T47D (cell line): ENCODE data around the gene KIAA0930.
"Not testable (repeated sequence)": the region's sequence is repeated elsewhere in the genome, so short reads cannot be mapped to it uniquely, and the experiment has no call there.

Experiments
- DNase-seq, 2 experiments: peaks; one replicate each; pipeline versions ENCODE4 v3.0.0 to v3.0.0-alpha.2; 2011 to 2012; ENCODE audit warnings: low read depth in 1 of 2, low spot score in 1 of 2
- JUND ChIP-seq: IDR thresholded peaks from 2 replicates; pipeline ENCODE4 v1.6.1; 2012; ENCODE audit warnings: low read depth
- in situ Hi-C: cut with HindIII; loops from 2 replicates; pipeline ENCODE4 v1.10.0; 2016; ENCODE audit warnings: low sequenced_read_pairs, low pct_unique_long_range_greater_than_20kb

Gene KIAA0930

DNA sequence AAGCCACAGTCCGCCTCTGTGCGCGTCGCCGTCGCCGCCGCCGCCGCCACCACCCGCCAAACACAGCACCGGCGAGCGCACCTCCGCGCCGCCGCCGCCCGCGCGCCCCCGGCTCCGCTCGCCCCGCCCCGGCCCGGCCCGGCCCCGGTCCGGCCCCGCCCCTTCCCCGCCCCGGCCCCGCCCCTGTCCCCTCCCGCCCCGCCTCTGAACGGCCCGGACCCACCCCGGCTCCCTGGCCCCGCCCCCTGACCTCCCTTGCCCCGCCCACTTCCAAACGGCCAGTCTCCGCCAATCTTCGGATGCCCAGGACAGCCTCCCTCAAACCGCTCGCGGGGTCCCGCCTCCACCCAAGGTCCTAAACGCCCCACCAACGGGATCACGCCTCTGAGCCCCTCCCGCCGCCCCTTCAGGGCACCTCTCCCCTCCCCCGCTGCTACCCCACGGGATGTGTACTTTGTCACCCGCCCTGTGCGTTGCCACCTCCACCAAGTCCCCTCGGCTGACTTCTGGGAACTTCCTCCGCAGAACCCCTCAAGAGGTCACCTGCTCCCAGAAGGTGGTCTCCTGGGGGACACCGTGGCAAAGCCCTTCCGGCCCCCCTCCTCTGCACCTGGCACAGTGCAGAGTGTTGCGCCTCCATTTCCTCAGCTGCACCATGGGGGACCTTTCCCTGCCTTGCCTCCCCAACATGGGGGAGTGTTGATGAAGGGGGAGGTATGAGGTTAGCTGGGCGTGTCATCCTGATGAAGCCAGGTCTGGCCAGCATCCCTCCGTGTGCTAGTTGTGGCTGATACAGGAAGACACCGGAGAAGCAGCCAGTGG is at the start of gene KIAA0930:
Gene KIAA0930, minus strand, starts transcription at position 85 of the 822 bp plus-strand sequence. CDS start 191 bp downstream, outside the sequence.
- in situ Hi-C loops: no loop called here
- peak; percentile 72 to 81 for DNase-seq
- TF ChIP-seq JUND: no peak

DNA sequence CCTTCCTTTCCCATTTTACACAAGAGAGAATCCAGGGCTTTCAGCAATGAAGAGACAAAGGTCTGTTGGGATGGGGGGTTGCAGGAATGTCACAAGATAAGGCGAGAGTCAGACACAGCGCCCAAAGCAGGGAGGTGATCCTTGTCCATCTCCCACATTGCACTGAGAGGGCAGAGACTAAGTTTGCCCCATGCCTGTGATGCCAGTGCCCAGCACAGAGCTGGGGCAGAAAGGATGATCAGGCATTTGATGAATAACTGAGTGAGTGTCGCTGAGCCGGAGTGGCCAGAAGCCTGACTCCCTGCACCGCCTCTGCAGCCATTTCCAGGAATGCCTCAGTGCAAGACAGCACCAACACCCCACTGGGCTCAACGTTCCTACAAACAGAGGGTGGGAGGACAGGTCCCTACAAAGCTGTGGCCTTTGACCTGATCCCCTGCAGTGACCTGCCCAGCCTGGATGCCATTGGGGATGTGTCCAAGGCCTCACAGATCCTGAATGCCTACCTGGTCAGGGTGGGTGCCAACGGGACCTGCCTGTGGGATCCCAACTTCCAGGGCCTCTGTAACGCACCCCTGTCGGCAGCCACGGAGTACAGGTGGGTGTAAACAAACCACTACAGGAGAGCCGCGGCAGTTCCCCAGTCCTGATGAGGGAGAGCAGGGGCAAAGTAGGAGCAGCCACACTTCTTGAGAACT is 46.3 kb upstream of the KIAA0930 start:
- no peak for TF ChIP-seq JUND
- in situ Hi-C loops: no loop called here
- no peak for DNase-seq

DNA sequence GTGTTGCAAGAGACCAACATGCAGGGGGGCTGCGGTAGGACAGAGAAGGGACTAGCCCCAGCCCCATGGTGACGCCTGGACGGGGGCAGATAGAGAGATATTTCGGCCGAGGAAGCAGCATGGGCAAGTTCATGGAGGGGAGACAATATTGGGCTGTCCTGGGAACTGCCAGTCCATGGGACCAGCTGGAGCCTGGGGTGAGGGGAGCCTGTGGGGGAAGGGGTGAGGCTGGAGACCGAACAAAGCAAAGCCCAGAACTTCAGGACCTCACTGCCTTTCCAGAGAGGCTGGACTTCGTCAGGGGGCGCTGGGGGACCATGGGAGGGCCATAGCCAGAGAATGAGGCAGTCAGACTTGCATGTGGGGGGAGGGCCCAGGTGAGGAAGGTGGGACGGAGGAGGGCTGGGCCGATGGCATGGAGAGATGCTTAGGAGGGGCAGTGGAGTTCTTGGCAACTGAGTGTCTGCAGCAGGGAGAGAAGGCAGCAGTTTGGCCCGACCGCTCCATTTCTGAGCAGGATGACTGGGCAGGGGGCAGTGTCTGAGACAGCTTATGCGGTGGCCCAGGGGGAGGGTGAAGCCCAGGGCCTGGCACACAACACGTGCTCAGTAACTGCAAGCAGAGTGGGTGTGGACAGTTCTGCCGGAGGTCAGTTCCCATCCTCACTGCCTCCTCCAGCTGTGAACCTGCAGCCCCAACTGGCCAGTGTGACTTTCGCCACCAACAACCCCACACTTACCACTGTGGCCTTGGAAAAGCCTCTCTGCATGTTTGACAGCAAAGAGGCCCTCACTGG is 44.8 kb upstream of the KIAA0930 start:
- in situ Hi-C loops: no loop called here
- DNase-seq: no peak
- no peak for TF ChIP-seq JUND

DNA sequence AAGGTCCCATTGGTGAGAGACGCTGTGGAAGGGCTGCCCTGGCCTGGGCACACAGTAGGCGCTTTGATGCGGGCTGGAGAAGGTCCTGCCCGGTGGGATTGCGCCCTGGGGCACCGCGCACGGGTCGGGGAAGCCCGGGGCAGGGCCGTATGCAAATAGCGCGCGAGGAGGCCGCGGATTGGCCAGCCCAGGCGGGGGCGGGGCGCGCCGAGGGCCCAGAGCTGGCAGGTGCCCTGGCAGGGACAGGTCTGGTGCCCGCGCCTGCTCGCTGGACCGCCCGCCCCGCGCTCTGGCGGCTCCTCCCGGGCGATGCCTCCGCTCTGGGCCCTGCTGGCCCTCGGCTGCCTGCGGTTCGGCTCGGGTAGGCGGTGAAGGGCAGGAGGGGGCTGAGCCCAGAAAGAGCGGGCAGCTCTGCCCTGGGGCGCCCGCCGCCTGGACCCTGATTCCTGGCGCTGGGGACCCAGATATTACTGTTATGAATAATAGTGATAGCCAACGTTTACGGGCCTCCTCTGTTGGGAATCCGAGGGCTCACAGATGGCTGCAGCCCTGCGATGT is 44.1 kb upstream of the KIAA0930 start, which contains the start of gene UPK3A:
Gene UPK3A, plus strand, starts transcription at position 245 of the 558 bp plus-strand sequence. Its CDS starts 65 bp downstream, at position 310.
- TF ChIP-seq JUND: no peak
- in situ Hi-C loops: no loop called here
- peak; percentile 38 to 77 for DNase-seq

DNA sequence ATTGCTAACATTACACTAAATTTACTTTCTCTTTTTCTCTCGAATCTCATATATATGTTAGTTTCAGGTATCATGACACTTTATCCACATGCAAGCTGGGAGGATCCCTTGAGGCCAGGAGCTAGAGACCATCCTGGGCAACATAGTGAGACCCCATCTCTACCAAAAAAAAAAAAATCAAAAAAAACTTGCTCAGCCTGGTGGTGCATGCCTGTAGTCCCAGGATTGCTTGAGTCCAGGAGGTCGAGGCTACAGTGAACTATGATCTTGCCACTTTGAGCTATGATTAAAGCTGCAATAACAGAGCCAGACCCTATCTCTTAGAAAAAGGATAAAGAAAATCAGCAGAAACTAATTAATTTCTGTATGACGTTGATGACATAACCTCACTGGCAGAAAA is 40.3 kb upstream of the KIAA0930 start:
- in situ Hi-C loops: no loop called here
- DNase-seq: no peak
- no peak for TF ChIP-seq JUND

DNA sequence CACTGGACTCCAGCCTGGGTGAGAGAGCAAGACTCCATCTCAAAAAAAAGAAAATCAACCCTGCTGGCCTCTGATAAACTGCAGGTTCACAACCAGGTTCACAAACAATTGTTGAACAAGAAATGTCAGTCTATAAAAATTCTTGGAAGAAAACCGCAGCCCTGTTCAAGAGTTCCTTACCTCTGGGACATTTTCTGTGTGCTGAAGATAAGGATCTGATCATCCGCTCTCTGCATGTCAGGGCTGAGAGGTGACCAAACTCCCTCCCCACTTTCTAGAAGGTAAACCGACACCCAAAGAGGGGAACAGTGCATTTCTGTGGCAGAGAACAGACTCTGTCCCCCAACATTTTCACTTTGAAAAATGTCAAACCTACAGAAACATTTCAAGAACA is 39.9 kb upstream of the KIAA0930 start:
- peak in 1 of 2 experiments; percentile 63 for DNase-seq
- in situ Hi-C loops: no loop called here
- no peak for TF ChIP-seq JUND

DNA sequence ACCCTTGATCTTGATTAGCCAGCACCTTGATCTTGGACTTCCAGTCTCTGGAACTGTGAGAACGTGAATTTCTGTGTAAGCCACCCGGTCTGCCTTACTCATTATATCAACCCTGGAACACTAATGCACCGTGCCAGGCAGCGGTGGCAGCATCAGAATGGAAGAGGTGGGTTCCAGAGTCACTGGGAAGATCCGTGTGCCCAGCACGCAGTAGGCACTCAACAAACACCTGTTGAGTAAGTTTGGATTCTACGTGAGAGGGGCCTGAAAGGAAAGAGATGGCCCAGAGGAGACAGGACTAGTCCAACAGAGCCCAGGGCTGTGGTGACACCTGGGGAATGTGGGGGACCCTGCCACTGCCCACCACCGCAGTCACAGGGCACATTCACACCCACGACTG is 37.4 kb upstream of the KIAA0930 start:
- no peak for DNase-seq
- in situ Hi-C loops: no loop called here
- TF ChIP-seq JUND: no peak

DNA sequence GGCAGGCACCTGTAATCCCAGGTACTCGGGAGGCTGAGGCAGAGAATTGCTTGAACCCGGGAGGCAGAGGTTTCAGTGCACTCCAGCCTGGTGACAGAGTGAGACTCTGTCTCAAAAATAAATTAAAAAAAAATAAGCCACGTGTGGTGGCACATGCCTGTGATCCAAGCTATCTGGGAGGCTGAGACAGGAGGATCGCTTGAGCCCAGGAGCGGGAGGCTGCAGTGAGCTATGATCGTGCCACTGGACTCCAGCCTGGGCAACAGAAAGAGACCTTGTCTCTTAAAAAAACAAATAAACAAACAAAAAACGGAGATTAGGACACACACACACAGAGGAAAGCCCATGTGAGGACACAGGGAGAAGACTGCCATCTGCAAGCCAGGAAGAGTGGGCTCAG is 37.0 kb upstream of the KIAA0930 start:
- in situ Hi-C loops, DNase-seq: not testable (repeated sequence)

DNA sequence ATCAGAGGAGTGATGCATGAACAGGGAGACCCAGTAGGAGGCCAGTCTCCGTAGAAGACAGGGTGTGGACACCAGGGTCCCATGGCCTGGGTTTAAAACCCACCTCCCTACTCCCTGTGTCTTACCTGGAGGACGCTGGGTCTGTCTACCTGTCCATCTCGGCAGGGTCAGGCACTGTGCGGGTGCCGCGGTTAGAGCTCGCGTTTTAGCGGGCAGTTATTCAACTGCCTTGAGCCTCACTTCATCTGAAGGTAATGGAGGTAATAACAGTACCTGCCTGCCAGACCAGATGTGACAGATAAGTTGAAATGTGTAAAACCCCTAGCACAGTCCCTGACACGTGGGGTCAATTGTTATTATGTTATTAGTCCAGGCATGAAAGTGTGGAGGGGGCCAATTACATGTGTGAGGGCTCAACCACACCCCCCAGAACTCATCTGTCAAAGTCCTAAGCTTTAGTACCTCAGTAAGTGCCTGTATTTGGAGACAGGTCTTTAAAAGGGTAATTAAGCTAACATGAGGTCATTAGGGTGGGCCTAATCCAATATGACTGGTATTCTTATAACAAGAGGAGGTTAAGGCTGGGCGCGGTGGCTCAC is 35.9 kb upstream of the KIAA0930 start:
- TF ChIP-seq JUND: no peak
- in situ Hi-C loops: no loop called here
- no peak for DNase-seq

DNA sequence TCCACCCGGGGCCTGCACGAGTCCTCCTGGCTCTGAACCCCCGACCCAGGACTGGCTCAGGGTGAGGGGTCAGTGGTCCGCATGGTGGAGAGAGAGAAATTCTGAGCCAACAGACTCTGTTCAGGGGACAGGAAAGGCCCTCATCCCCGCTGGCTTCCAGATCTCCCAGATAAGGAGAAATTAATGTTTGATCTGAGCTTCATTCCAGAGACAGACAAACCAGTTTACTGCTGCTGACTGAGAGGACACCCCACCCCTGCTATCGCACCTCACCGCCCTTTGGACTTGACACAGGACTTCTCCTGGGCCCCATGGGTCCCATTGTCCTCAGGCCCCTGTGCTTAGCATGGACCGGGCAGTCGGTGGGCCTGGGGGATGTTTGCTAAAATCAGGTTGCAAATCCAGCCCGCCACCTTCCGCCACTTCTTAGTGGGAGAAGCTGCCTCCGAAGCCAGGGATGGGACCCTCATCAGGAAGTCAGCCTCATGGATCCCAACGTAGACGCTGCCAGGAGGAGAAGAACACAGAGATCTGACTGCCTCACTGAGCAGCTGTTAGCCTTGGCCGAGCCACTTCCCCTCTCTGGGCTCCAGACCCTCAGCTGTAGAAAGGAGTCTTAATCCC is 32.9 kb upstream of the KIAA0930 start:
- no peak for TF ChIP-seq JUND
- DNase-seq: no peak
- in situ Hi-C loops: no loop called here

DNA sequence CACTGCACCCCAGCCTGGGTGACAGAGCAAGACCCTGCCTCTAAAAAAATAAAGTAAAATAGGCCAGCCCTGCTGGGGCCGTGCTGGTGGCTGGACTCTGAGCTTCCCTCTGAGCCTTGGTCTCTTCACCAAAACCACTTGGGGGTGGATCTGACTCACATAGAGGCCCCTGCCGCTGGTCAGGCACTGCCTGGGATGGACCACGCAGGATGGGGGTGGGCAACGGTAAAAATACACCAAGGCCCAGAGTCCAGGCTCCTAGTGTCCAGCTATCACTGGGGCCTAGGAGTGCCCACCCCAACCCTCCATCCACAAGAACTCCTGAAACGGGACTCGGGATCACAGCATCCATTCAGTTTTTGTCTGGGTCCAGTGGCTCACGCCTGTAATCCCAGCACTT is 31.8 kb upstream of the KIAA0930 start:
- DNase-seq: no peak
- in situ Hi-C loops: no loop called here
- no peak for TF ChIP-seq JUND
